Liver (tissue), 9 donors: ENCODE measurements around the gene KPNB1. TPM values are rescaled to one million over a fixed set of nuclear protein-coding genes. Genes with fewer than 3 reads are reported as not detected.

Experiments used
- DNase-seq: peaks from one replicate; pipeline ENCODE4 v3.0.0-alpha.2; 2017; ENCODE audit warnings: low spot score
- H3K27ac ChIP-seq, 2 donors: one replicate each; pipeline ENCODE4 v1.7.0; 2013; ENCODE audit warnings: inconsistent platforms in 2 of 2, low read length in 2 of 2, control low read depth in 1 of 2, low read depth in 1 of 2, mild to moderate bottlenecking in 1 of 2
- H3K27me3 ChIP-seq, 4 donors: one replicate each; pipeline versions ENCODE4 v1.6.1 to v1.7.0; 2013; ENCODE audit warnings: low read length in 3 of 4, inconsistent platforms in 1 of 4, mild to moderate bottlenecking in 1 of 4, moderate library complexity in 1 of 4; ENCODE audit not compliant: control insufficient read depth in 4 of 4, insufficient read depth in 4 of 4
- H3K36me3 ChIP-seq, 4 donors: one replicate each; pipeline versions ENCODE4 v1.6.1 to v1.7.0; 2013; ENCODE audit warnings: low read length in 3 of 4, mild to moderate bottlenecking in 3 of 4, low read depth in 1 of 4, moderate library complexity in 1 of 4; ENCODE audit not compliant: control insufficient read depth in 4 of 4, insufficient read depth in 3 of 4
- H3K4me1 ChIP-seq, 4 donors: one replicate each; pipeline versions ENCODE4 v1.6.1 to v1.7.0; 2013; ENCODE audit warnings: low read length in 3 of 4, mild to moderate bottlenecking in 3 of 4, moderate library complexity in 1 of 4; ENCODE audit not compliant: control insufficient read depth in 4 of 4, insufficient read depth in 4 of 4
- H3K4me3 ChIP-seq, 3 donors: one replicate each; pipeline versions ENCODE4 v1.6.1 to v1.7.0; 2013; ENCODE audit warnings: low read length in 3 of 3, control low read depth in 1 of 3, low read depth in 1 of 3, mild to moderate bottlenecking in 1 of 3
- H3K9ac ChIP-seq, 2 donors: one replicate each; pipeline ENCODE4 v1.7.0; 2013; ENCODE audit warnings: low read length in 2 of 2, mild to moderate bottlenecking in 2 of 2, moderate library complexity in 2 of 2, control low read depth in 1 of 2, low read depth in 1 of 2
- H3K9me3 ChIP-seq, 4 donors: one replicate each; pipeline versions ENCODE4 v1.6.1 to v1.7.0; 2013; ENCODE audit warnings: low read length in 3 of 4; ENCODE audit not compliant: control insufficient read depth in 4 of 4
- ATF3 ChIP-seq: IDR thresholded peaks from 2 replicates; pipeline ENCODE4 v1.6.1; 2016; ENCODE audit warnings: antibody characterized with exemption
- CTCF ChIP-seq: fragments of 150-350 bp; IDR thresholded peaks from 2 replicates; pipeline ENCODE4 v1.5.1; 2017; ENCODE audit warnings: improper control_type of control experiment, low read depth, low read length; ENCODE audit not compliant: missing input control
- EGR1 ChIP-seq, 2 donors: IDR thresholded peaks; 2 replicates each; pipeline ENCODE4 v1.6.1; 2016 to 2018; ENCODE audit warnings: antibody characterized with exemption in 2 of 2, low read depth in 2 of 2
- FOXA1 ChIP-seq: IDR thresholded peaks from 2 replicates; pipeline ENCODE4 v1.6.1; 2016; ENCODE audit warnings: antibody characterized with exemption
- FOXA2 ChIP-seq: IDR thresholded peaks from 2 replicates; pipeline ENCODE4 v1.6.1; 2016; ENCODE audit warnings: antibody characterized with exemption
- HNF4A ChIP-seq, 2 donors: conservative IDR thresholded peaks; 2 replicates each; pipeline ENCODE4 v1.6.1; 2016; ENCODE audit warnings: antibody characterized with exemption in 2 of 2, mild to moderate bottlenecking in 2 of 2
- JUND ChIP-seq, 2 donors: IDR thresholded peaks; 2 replicates each; pipeline ENCODE4 v1.6.1; 2016; ENCODE audit warnings: antibody characterized with exemption in 2 of 2
- MAX ChIP-seq: IDR thresholded peaks from 2 replicates; pipeline ENCODE4 v1.6.1; 2016; ENCODE audit warnings: antibody characterized with exemption
- NR2F2 ChIP-seq: IDR thresholded peaks from 2 replicates; pipeline ENCODE4 v1.6.1; 2016; ENCODE audit warnings: antibody characterized with exemption
- RAD21 ChIP-seq, 2 donors: IDR thresholded peaks; 2 replicates each; pipeline ENCODE4 v1.6.1; 2016; ENCODE audit warnings: antibody characterized with exemption in 2 of 2, mild to moderate bottlenecking in 2 of 2
- REST ChIP-seq: IDR thresholded peaks from 2 replicates; pipeline ENCODE4 v1.6.1; 2016; ENCODE audit warnings: antibody characterized with exemption, mild to moderate bottlenecking
- RXRA ChIP-seq, 2 donors: IDR thresholded peaks; 2 replicates each; pipeline ENCODE4 v1.6.1; 2017 to 2018; ENCODE audit warnings: antibody characterized with exemption in 2 of 2, mild to moderate bottlenecking in 1 of 2
- SP1 ChIP-seq: IDR thresholded peaks from 2 replicates; pipeline ENCODE4 v1.6.1; 2018; ENCODE audit warnings: antibody characterized with exemption, mild to moderate bottlenecking
- TAF1 ChIP-seq: conservative IDR thresholded peaks from 2 replicates; pipeline ENCODE4 v1.6.1; 2016; ENCODE audit warnings: antibody characterized with exemption, mild to moderate bottlenecking
- YY1 ChIP-seq: IDR thresholded peaks from 2 replicates; pipeline ENCODE4 v1.6.1; 2016; ENCODE audit warnings: antibody characterized with exemption, mild to moderate bottlenecking
- ZBTB33 ChIP-seq: IDR thresholded peaks from 2 replicates; pipeline ENCODE4 v1.6.1; 2016; ENCODE audit warnings: antibody characterized with exemption
- WGBS: extraction: QIAGEN DNeasy Blood & Tissue Kit; methylation state at CpG from one replicate; pipeline ENCODE4 v1.1.7; 2013; 5-methylcytosine and 5-hydroxymethylcytosine counted together
- polyA plus RNA-seq, 2 donors: library from polyadenylated mRNA; stranded (reverse) in 1 of 2; unstranded in 1 of 2; fragments of 200-250 nt in 1 of 2; fragments of >200 nt in 1 of 2; fragmentation: Nextera tagmentation in 1 of 2; extraction: Ambion mirVana in 1 of 2; gene quantifications; one replicate each; pipeline versions ENCODE4 v1.2.1 to v1.2.3, GENCODE V29; 2013 to 2015
- total RNA-seq, 2 donors: library from RNA; depleted of rRNA; stranded (reverse); fragments of >200 nt; gene quantifications; one replicate each; pipeline ENCODE4 v1.2.3, GENCODE V29; 2014
- donor health status: healthy.
- donor health status: healthy.
- donor health status: healthy.
- donor health status: healthy.
- donor health status: healthy.

Gene KPNB1
- total and polyA plus RNA-seq, 4 donors, result 27.6 to 114 (median 75.0) TPM

GRCh38 chr17:47703191-47703591, 53.5 kb downstream of the KPNB1 start (continued):
- TF ChIP-seq CTCF (no peak), RAD21 (IDR thresholded peaks at IDR 0.05) (no peak), MAX (no peak), JUND (IDR thresholded peaks at IDR 0.05) (no peak)

- no peak for TF ChIP-seq RAD21 (IDR thresholded peaks at IDR 0.05)
- no peak for TF ChIP-seq SP1
- no peak for TF ChIP-seq ZBTB33
- no peak for TF ChIP-seq MAX
- TF ChIP-seq REST, result no peak
- no peak for TF ChIP-seq ATF3
- no peak for TF ChIP-seq RXRA (IDR thresholded peaks at IDR 0.05)
- TF ChIP-seq TAF1, result no peak
- TF ChIP-seq JUND (IDR thresholded peaks at IDR 0.05), result no peak
- TF ChIP-seq YY1, result no peak
- Histone ChIP-seq H3K36me3 (no peaks in the 10 kb centered on the region), H3K9ac (no peak overlapping the region), H3K4me3 (no peak overlapping the region), H3K9me3 (no peaks in the 10 kb centered on the region), H3K4me1 (no peaks in the 10 kb centered on the region), H3K27ac (no peak overlapping the region), H3K27me3 (no peaks in the 10 kb centered on the region)
- DNase-seq, result no peak
- WGBS, result 92% methylated on average over 5 of the region's 5 CpGs
Observed at GRCh38 chr17:47703671-47704070, 54.0 kb downstream of the KPNB1 start.

GRCh38 chr17:47704116-47704515, 54.4 kb downstream of the KPNB1 start:
- no peak overlapping the region for H3K9ac ChIP-seq
- H3K4me1 ChIP-seq, result peaks cover 0 to 3% (median 0%) of the 10 kb centered on the region in 4 donors
- no peak overlapping the region for H3K4me3 ChIP-seq

More at GRCh38 chr17:47704116-47704515, 54.4 kb downstream of the KPNB1 start:
- DNase-seq, result no peak
- WGBS, result 73% methylated on average over 14 of the region's 14 CpGs
- TF ChIP-seq EGR1 (IDR thresholded peaks at IDR 0.05; ENCODE audit: low read depth in 2 of 2) (no peak), YY1 (no peak), HNF4A (conservative IDR thresholded peaks at IDR 0.05) (no peak), FOXA1 (no peak), ZBTB33 (no peak), TAF1 (no peak), SP1 (no peak), JUND (IDR thresholded peaks at IDR 0.05) (no peak), FOXA2 (no peak), RAD21 (IDR thresholded peaks at IDR 0.05) (no peak), NR2F2 (no peak), CTCF (no peak)
- Histone ChIP-seq H3K27ac (no peak overlapping the region), H3K36me3 (no peaks in the 10 kb centered on the region), H3K9me3 (no peaks in the 10 kb centered on the region), H3K27me3 (no peaks in the 10 kb centered on the region)
